HG03135 (cell line): ENCODE measurements around the gene ZNF682.
A peak's percentile ranks its signal among the peaks of the same experiment; 100 is the strongest.
"Not testable (repeated sequence)": the region's sequence is repeated elsewhere in the genome, so short reads cannot be mapped to it uniquely, and the experiment has no call there.

Source experiments
- ATAC-seq: cut with Tn5 transposase; IDR thresholded peaks from one replicate; pipeline ENCODE4 v1.9.1; 2021; ENCODE audit warnings: mild to moderate bottlenecking, moderate library complexity; ENCODE audit not compliant: unreplicated experiment

The ZNF682 gene

DNA sequence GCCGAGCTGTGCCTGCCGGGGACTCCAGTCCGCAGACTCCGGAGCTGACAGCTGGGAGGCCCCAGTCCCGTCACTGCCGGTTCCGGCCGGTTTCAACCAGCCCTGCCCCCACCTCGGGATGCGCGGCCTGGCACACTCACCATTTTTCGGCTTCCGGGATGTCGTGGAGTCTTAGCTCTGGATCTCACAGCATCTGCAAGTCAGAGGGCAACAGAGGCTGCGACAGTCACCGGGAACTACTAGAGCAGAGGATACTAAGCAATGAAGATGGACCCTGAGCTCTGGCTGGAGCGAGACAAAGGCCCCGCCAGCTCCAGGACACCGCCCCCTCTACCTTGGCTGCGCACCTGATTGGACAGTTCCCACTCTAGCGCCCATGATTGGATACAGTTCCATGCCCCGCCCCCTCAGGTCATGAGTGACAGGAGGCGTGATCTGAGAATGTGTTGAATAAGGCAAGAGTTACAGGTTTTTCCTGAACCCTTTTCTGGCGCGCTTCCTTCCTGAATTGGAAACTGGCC is at the start of gene ZNF682:
ZNF682 (minus strand) TSS at position 303 of the 521 bp plus-strand sequence; CDS start at position 143, 160 bp downstream.
- peak; percentile 98 for ATAC-seq

DNA sequence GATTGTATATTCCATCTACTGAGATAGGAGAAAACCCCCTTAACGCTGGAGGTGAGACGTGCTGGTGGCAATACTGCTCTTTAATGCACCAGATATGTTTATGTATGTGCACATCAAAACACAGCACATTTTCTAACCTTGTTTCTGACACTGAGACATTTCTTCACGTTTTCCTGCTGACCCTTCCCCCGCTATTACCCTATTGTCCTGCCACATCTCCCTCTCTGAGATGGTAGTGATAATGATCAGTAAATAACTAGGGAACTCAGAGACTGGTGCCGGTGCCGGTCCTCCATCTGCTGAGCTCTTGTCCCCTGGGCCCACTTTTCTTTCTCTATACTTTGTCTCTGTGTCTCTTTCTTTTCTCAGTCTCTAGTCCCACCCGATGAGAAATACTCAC is 43.6 kb upstream of the ZNF682 start:
- not testable (repeated sequence) for ATAC-seq

DNA sequence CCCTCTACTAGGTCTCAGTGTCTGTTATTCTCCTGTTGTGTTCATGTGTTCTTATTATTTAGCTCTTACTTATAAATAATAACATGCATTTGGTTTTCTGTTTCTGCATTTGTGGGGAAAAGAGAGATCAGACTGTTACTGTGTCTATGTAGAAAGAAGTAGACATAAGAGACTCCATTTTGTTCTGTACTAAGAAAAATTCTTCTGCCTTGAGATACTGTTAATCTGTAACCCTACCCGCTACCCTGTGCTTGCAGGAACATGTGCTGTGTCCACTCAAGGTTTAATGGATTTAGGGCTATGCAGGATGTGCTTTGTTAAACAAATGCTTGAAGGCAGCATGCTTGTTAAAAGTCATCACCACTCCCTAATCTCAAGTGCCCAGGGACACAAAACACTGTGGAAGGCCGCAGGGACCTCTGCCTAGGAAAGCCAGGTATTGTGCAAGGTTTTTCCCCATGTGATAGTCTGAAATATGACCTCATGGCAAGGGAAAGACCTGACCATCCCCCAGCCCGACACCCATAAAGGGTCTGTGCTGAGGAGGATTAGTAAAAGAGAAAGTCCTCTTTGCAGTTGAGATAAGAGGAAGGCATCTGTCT is 43.0 kb upstream of the ZNF682 start:
- not testable (repeated sequence) for ATAC-seq

DNA sequence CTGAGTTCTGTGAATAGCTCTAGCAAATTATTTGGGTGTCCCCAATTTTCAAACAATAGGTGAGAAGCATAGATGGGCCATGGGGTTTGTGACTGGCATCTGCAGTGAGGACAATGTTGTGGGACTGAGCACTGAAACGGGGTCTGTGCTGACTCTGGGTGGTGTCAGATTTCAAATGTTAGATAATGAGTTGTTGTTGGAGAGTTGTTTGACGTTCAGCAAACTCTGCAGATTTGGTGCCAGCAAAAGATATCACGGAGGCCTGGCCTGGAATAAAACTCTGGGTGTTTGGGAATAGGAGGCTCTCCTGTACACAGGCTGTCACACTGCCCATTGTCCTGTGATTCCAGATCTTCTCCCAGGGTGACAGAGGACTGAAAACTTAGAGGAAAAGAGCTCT is 41.4 kb upstream of the ZNF682 start:
- ATAC-seq = no peak

DNA sequence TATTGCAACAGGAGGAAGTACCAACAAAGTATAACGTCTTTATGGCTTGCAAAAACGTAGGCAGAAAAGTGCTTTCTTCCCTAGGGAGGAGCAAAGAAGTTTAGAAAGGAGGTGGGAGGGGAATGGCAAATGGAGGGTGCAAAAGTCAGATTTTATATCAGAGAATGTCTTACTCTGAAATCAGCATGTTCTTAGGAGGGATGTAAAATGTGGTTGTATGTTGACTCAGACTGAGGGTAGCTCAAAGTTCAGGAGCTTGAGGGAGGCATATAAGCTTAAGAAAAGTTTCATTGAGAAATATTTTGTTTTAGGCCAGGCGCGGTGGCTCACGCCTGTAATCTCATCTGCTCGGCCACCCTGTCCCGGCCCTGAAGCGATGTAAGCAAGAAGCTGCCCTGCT is 40.2 kb upstream of the ZNF682 start:
- ATAC-seq = no peak

DNA sequence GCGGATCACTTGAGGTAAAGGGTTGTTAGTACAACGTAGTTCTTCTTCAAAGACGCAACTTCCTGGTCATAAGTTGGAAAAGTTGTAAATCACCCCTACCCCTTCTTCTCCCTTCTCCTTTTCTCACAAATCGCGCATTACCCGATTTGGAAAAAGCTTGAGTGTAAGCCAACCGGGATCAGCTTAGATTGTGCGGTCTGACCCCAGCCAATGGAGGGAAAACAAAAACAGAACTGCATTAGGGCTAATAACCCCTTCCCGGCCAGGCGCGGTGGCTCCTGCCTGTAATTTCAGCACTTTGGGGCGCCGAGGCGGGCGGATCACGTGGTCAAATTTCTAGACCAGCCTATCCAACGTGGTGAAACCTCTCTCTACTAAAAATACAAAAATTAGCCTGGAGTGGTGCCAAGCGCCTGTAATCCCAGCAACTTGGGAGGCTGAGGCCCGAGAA is 39.3 kb upstream of the ZNF682 start:
- no peak for ATAC-seq

DNA sequence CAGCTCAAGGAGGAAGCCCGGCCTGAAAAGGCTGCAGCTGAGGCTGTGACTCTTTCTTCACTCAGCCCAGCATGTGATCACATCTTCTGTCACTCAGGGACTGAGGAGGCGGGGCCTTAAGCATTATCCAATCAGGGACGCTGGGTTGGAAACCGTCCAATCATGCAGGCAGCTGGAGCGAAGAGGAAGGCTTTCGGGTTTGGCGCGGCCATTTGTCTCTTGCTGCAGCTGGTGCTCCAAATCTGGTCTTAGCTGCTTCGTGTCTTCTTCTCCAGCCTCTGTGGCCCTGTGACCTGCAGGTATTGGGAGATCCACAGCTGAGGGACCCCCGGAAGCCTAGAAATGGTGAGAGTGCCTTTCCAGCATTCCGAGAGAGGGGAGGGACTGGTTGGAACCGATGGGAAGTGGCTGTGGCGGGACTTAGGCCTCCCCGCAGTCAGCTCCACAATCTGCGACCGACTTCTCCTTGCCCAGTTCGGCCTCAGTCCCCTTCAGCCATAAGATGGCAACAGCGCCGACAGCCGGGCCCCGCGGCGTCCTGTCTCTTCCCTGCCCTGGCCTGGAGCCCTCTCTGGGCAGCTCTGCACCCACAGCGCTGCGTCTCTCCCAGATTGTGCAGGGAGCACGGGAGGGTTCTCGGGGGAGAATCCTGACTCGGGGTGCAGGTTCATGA is 38.6 kb upstream of the ZNF682 start, which contains the start of gene ZNF90:
ZNF90 (plus strand) TSS at position 210 of the 673 bp plus-strand sequence; CDS start at position 343, 133 bp downstream.
- peak; percentile 93 for ATAC-seq

DNA sequence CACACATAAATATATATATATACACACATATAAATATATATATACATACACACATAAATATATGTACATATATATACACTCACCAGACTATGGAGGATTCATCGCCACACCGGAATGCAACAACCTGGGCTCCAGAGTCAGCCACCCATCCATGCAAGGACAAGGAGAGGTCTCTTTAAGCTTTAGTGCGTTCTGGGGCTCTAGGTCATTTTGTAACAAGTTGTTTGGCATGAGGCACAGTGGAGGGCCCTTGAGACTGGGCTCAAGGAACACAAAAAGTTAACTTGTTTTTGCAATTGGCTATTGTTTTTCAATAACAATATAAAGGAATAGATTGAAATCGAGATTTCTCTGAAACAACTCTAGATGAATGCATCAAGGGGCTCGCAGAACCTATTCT is 33.6 kb upstream of the ZNF682 start:
- no peak for ATAC-seq

DNA sequence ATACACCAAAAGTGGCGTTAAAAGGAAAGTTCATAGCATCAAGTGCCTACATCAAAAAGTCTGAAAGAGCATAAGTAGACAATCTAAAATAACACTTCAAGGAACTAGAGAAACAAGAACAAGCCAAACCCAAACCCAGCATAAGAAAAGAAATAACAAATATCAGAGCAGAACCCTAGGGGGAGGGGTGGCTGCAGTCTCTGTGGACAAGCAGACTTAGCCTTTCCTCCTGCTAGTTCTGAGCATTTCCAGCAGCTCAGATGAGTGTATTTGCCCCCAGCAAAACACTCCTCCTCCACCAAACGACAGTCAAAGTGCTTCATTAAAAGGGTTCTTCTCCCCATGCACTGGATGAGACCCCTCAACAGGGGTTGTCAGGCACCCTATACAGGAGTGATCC is 31.4 kb upstream of the ZNF682 start:
- no peak for ATAC-seq

DNA sequence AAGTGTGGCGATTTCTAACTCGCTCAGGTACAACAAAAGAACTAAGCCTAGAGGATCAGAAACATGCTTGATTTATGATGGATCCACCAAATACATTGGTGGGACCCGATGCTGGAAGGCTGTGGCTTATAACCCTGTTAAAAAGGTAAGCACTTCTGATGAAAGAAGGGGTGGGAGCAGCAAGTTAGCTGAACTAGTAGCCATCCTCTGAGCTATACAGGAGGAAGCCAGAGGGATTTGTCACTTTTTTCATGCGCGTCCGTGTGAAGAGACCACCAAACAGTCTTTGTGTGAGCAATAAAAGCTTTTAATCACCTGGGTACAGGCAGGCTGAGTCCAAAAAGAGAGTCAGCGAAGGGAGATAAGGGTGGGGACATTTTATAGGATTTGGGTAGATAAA is 29.3 kb upstream of the ZNF682 start:
- ATAC-seq = not testable (repeated sequence)

DNA sequence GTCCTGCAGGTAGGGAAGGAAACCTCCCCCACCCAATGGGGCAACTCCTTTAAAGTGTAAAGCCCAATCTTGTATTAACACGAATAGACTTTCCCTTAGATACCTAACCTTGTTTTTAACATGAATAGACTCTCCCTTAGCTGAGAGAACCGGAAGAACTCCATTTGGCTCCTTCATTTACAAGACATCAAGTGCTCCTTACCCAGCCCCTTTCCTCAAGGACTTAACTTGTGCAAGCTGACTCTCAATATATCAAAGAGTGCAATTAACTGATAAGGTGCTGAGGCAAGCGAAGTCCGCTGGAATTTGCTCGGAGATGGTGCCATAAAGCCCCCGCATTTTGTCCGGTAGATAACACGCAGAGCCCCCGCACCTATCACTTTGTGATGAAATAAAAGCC is 28.6 kb upstream of the ZNF682 start:
- no peak for ATAC-seq

DNA sequence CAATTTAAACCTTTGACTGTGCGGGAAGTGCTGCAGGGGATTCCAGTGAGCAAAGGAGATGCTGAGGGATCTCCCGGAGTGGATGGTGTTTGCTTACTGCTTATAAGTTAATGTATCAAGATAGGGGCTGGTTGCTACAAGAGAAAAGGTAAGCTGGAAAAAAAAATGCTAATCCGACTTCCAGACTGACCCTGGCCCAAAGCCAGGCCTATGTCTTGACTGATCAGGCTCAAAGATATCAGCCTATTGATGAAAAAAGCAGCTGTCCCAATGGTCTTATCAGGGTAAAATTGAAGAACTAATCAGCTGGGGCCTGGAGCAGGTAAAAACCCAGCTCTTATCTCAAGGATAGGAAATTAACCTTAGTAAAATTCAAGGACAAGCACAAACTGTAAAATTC is 27.6 kb upstream of the ZNF682 start:
- ATAC-seq = no peak

DNA sequence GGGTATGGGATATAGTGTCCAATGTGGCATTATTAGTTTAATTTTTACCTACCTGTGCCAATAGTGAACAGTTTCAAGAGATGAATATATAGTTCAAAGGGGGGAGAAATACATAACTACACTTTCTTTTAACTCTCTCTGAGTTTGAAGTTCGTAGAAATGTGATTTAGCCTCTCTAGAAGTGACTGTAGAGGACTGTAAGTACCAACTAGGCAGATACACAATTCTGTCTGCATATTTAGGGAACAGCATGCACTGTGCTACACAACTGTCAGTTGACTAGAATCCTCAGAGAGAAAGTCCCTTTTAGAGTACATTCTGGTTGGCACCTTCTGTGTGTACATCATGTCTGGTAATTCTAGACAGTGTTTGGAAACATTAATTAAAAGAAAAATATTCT is 21.0 kb upstream of the ZNF682 start:
- ATAC-seq = no peak

DNA sequence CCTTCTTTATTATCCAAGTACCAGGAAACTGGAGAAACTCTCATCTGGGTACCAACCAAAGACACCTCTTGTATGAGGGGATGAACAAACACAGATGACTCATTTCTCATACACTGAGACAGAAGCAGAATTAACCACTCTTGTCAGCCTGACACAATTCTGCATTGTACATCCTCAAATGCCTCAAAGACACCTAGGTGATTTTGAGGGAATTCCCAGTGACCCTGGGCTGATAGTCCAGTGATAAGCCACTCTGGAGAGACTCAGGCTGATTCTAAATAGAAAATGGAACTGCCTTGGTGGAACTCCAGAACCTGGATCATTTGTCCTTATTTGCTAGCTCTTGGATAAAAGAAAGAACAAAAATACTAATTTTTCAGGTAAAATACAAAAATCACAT is 19.4 kb upstream of the ZNF682 start:
- not testable (repeated sequence) for ATAC-seq

DNA sequence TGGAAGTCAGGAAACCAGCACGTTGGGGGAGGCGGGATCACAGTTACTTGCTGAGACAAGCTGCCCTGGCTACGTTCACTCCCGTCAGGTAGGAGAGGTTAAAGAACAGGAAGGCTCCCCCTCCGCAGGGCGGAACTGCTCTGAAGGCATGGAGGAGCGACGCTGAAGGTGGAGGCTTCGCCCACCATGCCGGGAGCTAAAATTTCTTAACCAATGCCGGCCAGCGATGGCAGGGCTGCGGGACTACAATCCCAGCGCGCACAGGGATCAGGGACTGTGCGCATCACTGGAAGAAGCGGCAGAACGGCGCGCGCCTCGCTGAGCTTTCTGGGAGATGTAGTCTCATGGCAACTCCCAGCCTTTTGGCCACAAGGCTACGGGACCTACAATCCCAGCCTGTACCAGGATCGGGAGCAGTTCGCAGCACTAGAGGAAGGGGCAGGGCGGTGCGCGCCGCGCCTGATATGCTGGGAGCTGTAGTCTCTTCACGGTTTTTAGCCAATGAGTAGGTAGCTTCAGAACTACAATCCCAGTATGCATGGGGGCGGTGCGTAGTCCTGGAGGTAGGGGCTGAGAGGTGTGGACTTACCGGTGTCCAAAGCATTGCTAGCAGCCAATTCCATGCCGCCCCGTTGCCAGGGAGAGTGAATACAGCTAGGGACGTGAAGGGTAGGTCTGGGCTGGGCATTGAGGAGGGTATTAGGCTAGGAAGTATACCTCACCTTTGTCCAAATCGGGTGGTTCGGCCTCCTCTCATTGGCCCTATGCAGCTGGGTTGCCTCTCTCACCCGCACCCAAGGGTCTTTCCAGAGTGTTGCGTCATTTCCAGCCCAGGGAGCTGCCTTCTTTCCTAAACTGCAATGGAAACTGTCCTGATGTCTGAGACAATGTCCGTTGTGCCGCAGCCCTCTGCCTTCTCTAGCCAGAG is 12.8 kb upstream of the ZNF682 start:
- peak; percentile 88 for ATAC-seq

DNA sequence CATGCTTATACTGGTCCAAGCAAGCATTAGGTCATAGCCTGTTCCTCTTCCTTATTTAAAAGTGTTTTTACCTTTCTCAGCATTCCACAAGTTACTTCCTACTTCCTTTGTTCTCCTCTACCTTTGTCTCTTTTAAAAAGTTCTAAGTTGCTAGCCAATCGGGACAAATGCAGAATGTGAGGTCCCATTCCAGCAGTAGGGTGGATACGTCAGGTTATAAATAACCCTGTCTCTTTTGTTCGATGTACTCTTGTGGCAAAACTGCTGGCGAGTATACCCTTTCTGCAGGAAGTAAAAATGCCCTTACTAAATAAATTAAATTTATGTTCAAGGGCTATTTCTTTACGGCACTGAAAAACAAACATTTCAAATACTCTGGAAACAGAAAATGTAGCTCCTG is 6.4 kb upstream of the ZNF682 start:
- ATAC-seq = not testable (repeated sequence)

DNA sequence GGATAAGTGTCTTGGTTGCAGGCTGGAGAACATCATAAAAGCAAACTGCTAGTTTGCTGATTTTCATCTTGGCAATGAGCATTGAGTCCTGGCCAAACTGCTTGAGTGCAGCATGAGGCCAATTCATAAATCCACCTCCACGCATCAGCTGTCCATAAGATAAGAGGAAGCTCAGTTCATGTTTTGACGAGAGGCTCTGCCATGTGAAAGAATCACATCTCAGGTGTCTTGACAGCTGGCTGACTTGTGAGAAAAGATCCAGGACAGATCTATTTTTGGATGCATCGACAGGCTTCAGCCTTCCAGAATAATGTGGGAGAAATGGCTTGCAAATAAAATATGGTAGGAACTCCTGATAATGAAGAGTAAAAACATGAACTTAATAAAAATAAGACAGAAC is 5.4 kb upstream of the ZNF682 start:
- ATAC-seq = no peak

DNA sequence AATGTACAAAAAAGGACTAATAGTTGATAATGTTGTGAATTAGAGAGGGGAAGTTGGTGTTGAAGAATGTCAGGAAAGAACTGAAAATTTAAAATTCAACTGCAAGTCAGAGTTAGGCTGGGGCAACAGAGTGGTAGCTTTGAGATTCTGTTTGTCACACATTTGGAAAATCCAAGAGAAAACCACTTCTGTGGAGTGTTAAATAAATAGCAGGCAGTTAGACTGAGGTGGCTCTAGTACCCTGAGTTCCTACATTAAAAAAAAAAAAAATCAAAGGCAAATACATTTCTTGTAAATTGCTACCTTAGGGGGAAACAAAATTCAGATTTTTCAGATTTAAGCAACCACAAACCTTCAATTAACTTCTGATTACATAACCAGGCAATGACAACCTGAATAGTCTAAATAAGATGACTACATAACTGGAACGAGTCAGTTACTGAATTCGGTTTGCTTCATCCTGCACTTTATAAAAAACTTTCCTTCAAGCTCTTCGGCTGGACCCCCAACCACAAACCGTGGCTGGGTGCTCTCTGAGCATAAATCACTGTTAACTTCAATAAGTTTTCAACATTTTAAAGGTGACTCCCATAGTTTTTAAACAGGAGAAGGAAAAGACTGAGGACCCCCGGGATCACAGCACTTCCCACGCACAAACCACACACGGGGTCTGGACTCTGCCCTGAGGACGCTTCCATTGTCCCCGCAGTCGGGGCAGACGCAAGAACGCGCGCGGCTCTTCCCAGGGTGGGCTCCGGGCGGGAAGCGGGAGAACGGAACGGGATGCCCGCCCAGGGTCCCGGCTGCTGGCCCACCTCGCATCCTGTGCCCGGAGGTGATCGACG is 725 bp downstream of the ZNF682 start:
- ATAC-seq = no peak

DNA sequence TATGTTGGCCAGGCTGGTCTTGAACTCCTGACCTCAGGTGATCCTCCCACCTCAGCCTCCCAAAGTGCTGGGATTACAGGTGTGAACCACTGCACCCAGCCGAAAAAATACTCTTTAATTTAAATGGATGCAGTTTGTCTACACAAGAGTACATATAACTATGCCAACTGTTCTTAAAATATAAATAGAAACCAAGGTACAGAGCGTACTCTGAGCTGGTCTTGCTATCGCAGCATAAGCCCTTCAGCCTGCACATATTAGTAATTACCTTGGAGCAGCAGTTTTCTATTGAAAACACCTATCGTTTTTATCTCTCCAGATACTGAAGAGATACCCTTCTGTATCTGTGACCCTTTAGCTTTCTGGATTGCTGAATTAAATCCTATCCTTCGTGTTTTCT is 3.4 kb downstream of the ZNF682 start:
- ATAC-seq = no peak

DNA sequence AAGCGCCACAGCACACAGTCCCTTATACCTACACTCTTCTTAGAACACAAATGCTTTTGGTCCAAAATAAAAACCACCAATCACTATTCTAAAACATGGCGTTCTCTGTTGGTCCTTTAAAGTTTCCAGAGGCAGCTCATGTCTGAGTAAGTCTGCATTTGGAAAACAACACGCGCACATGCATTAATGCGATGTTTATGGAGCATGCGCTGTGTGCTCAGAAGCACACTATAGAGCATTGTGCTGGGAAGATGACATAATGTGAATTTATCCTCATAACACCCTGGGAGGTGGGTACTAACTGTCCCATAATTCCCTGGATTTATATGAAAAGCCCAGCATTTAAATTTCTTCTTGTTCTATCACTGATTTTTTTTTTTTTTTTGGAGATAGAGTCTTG is 10.7 kb downstream of the ZNF682 start:
- ATAC-seq = no peak
